AG04450 (cell line): Measurements from ENCODE around the gene CADM1. TPM values are rescaled to one million over a fixed set of nuclear protein-coding genes. Genes with fewer than 3 reads are reported as not detected.

Experiments used
- CTCF ChIA-PET: fragments of 300-600, 350-600 bp; formaldehyde crosslinking; extraction: SDS; loops from one replicate; lab custom pipeline; 2022; ENCODE audit warnings: antibody characterized with exemption, inconsistent platforms; lab: Charles Lee
- POLR2A ChIA-PET: fragments of 350-600 bp; formaldehyde crosslinking; extraction: SDS; loops from one replicate; lab custom pipeline; 2021; ENCODE audit warnings: antibody characterized with exemption, inconsistent platforms; lab: Yijun Ruan, JAX
- DNase-seq: peaks from one replicate; pipeline ENCODE4 v3.0.0-alpha.2; 2011; ENCODE audit warnings: low read depth, low spot score
- H3K27ac ChIP-seq: one replicate; pipeline ENCODE4 v1.5.1; 2012; ENCODE audit warnings: low read depth, low read length, control low read depth
- H3K27me3 ChIP-seq: one replicate; pipeline ENCODE4 v1.6.0; 2012; ENCODE audit warnings: low read length; ENCODE audit not compliant: control insufficient read depth, insufficient read depth
- H3K4me3 ChIP-seq: 2 replicates; pipeline ENCODE4 v1.5.1; 2011; ENCODE audit warnings: mild to moderate bottlenecking, low read depth, low read length, control low read depth
- H3K9me3 ChIP-seq: 2 replicates; pipeline ENCODE4 v1.5.1; 2012; ENCODE audit warnings: low read length; ENCODE audit not compliant: control insufficient read depth, insufficient read depth
- CTCF ChIP-seq: IDR thresholded peaks from 2 replicates; pipeline ENCODE4 v1.5.1; 2011; ENCODE audit warnings: low read depth, low read length, control low read depth, inconsistent platforms
- polyA plus RNA-seq: library from polyadenylated mRNA; depleted of rRNA; stranded (reverse); fragments of >200 nt; gene quantifications from 2 replicates; pipeline ENCODE4 v1.2.3, GENCODE V29; 2011

The CADM1 gene
- polyA plus RNA-seq, 1 experiment: 70.7 TPM

- DNase-seq: no peak
- ChIA-PET CTCF (interaction anchor here (0.9 kb wide), 1 partner anchor 10 kb away, joined by 3 read pairs; no protein-coding TSS in a partner anchor), POLR2A (no interaction called here)
- Histone ChIP-seq H3K9me3 (no peaks in the 10 kb centered on the region), H3K4me3 (no peak overlapping the region), H3K27ac (no peak overlapping the region), H3K27me3 (no peaks in the 10 kb centered on the region)
- TF ChIP-seq CTCF: no peak
Observed at GRCh38 chr11:115297330-115297729, 206.9 kb downstream of the CADM1 start.

GRCh38 chr11:115291325-115291724 lies 212.9 kb downstream of the CADM1 start:
- no peak overlapping the region for H3K4me3 ChIP-seq
- ChIA-PET CTCF (no interaction called here), POLR2A (no interaction called here)
- no peak for DNase-seq
- no peaks in the 10 kb centered on the region for H3K27me3 ChIP-seq
- no peak overlapping the region for H3K27ac ChIP-seq
- H3K9me3 ChIP-seq: no peaks in the 10 kb centered on the region
- no peak for TF ChIP-seq CTCF

GRCh38 chr11:115290893-115291292 lies 213.3 kb downstream of the CADM1 start:
- no peak for TF ChIP-seq CTCF
- Histone ChIP-seq H3K9me3 (no peaks in the 10 kb centered on the region), H3K27me3 (no peaks in the 10 kb centered on the region), H3K4me3 (no peak overlapping the region), H3K27ac (no peak overlapping the region)
- ChIA-PET CTCF (interaction anchor here (0.6 to 1.3 kb wide), 2 partner anchors 11 to 21 kb away, joined by 3 read pairs; no protein-coding TSS in a partner anchor), POLR2A (no interaction called here)
- no peak for DNase-seq

GRCh38 chr11:115290479-115290878 lies 213.7 kb downstream of the CADM1 start:
- no peaks in the 10 kb centered on the region for H3K9me3 ChIP-seq
- POLR2A ChIA-PET: no interaction called here
- H3K27ac ChIP-seq: no peak overlapping the region
- no peak overlapping the region for H3K4me3 ChIP-seq
- no peaks in the 10 kb centered on the region for H3K27me3 ChIP-seq
- TF ChIP-seq CTCF: no peak
- CTCF ChIA-PET: interaction anchor here (0.6 to 1.3 kb wide), 2 partner anchors 10 to 22 kb away, joined by 3 read pairs; no protein-coding TSS in a partner anchor
- no peak for DNase-seq

GRCh38 chr11:115287266-115287665 lies 216.9 kb downstream of the CADM1 start:
- ChIA-PET POLR2A (no interaction called here), CTCF (interaction anchor here (0.8 to 0.9 kb wide), 2 partner anchors 10 to 37 kb away, joined by 3 read pairs; no protein-coding TSS in a partner anchor)
- Histone ChIP-seq H3K27ac (no peak overlapping the region), H3K9me3 (no peaks in the 10 kb centered on the region), H3K27me3 (no peaks in the 10 kb centered on the region), H3K4me3 (no peak overlapping the region)
- TF ChIP-seq CTCF: no peak
- no peak for DNase-seq
